ENCODE results near the gene EBI3.
"Not testable (repeated sequence)": the region's sequence is repeated elsewhere in the genome, so short reads cannot be mapped to it uniquely, and the experiment has no call there.

EBI3 gene

GRCh38 chr19:4279267-4279529 lies 49.9 kb downstream of the EBI3 start:
- FAIRE-seq: no peak

GRCh38 chr19:4279530-4280422 lies 50.5 kb downstream of the EBI3 start:
- no peak for FAIRE-seq

DNA sequence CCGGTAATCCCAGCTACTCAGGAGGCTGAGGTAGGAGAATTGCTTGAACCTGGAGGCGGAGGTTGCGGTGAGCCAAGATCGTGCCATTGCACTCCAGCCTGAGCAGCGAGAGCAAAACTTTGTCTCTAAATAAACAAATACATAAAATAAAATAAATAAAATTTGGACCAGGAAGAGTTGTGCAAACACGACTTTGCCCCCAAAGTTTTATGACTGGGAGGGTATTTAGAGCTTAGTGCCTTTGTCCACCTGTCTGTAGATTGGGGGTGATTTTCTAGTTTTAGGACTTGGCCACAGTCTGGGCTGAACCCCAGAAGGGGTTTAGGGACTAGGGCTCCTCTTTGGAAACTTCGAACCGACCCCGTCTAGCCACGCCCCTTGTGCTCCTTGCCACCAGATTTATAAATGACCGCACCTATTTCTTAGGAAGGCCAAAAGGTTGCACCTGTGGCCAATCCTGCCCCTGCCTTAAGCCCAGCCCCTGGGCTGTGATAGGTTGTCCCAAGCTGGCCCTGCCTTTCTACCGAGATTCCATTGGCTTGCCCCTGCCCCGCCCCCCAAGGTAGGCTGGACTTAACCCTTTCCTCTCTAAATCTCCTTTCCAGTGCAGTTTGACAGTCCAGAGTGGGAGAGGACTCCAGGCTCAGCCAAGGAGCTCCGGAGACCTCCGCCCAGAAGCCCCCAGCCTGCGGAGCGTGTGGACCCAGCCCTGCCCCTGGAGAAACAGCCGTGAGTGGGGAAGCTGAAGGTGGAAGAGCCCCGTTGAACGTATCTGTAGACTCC lies 55.0 kb downstream of the EBI3 start:
- no peak for FAIRE-seq

GRCh38 chr19:4284974-4285373 lies 55.7 kb downstream of the EBI3 start:
- no peak for FAIRE-seq

DNA sequence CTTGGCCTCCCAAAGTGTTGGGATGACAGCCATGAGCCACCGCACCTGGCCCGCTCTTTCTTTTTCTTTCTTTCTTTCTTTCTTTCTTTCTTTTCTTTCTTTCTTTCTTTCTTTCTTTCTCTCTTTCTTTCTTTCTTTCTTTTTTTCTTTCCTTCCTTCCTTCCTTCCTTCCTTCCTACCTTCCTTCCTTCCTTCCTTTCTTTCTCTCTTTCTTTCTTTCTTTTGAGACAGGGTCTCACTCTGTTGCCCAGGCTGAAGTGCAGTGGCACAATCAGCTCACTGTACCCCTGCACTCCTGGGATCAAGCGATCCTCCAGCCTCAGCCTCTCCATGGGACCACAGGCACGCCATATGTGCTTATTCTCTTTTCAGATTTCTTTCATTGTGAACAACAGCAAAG lies 56.8 kb downstream of the EBI3 start:
- FAIRE-seq: not testable (repeated sequence)
